HG02623 (cell line): ENCODE results near the gene ADIG.
"Not testable (repeated sequence)": the region's sequence is repeated elsewhere in the genome, so short reads cannot be mapped to it uniquely, and the experiment has no call there.

Source experiments
- ATAC-seq: cut with Tn5 transposase; IDR thresholded peaks from one replicate; pipeline ENCODE4 v1.9.1; 2021; ENCODE audit warnings: moderate library complexity; ENCODE audit not compliant: unreplicated experiment

The ADIG gene

DNA sequence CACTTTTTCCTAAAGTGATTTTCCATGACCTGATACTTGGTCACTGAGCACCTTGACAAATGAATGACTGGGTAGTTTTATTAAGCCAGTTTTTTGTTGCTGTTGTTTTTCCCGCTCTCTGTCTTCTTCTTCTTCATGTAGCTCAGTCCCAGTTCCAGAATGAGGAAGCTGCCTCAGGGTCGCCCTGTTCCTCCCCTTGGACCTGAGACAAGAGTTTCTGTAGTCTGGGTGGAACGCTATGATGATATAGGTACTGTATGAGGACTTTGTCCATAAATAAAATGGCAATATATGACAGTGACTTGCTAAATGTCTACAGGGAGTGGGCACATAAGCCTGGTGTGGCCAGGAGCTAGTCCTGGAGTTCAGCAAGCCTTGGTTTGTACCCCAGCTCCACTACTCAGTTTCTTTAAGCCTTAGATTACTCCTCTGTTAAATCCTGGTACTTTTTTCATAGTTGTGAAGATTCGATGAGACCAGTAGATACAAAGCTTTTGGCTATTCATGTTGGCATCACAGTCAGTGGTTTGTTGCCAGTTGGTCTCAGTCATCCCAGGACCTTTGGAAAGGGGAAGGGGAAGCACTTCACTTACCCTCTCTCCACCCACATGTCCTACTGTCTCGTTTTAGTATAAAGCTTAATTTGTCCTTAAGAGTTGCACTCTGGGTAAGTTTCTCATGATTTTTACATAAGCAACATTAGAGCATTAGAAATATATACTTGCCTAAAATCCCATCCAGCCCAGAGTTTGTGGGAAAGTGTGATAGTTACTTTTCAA, 11.1 kb upstream of the ADIG start:
- ATAC-seq = no peak

DNA sequence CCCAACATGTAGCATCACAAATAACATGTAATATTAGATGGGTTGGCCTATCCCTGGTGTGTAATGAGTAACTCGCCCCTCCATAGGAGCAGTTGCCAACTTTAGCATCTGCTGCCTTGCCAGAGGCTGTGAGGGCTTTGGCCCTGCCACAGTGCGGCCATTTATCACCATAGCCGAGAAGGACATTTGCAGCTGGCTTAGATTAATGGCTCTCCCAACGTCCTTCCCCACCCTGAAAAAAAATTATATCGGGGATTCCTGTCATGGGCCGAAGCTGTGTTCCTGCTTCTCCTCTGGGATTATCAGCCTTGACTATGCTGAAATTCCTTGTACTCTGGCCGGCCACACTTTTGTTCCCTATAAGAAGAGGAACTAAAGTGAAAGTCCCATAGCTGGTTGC, 7.6 kb upstream of the ADIG start:
- no peak for ATAC-seq

DNA sequence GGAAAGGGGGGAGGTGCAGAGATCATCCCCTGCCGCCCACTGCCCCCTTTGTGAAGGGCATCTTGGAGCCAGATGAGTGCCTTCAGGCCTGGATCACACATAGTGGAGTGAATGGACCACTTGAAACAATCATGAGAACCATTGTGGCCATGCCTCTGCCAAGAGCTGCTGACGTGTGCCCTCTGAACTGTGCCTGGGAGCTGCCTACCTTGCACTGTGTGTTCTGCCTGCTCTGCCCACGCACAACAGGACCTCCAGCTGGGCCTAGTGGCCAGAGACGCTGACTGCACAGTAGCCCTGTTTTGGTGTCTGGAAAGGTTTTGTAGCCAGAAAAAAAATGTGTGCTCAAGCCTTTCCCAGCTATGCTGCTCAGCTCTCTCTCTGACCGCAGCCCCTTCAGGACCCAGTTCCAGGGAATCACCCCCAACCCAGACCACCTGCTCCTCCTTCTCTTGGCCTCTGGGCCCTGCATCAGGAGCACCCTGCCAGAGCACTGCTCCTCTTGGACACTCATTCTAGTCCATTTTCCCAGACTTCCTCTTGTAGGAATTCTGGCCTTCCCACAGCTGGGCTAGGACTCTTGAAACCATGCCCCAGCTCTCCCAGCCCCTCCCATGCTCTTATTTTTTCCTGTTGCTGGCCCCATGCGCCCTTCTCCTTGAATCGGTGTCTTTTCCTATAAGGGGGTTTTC, 1.6 kb upstream of the ADIG start:
- no peak for ATAC-seq

DNA sequence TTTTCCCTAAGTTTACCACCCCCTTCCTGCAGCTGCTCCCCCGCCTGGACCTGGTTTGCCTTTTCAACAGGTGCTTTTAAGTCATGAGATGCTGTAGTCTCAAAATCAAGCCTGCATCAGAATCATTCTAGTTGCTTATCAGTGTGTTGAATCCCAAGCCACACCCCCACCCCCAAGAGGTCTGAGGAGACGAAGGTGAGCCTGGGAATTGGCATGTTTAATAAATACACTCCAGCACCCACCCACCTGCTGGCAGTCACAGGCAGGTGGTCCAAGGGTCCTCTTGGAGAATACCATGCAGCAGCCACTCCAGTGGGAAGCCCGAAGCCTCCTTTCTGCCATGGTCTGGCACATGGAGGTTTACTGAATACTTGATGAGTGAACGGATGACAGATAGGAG, 1.1 kb upstream of the ADIG start:
- no peak for ATAC-seq

DNA sequence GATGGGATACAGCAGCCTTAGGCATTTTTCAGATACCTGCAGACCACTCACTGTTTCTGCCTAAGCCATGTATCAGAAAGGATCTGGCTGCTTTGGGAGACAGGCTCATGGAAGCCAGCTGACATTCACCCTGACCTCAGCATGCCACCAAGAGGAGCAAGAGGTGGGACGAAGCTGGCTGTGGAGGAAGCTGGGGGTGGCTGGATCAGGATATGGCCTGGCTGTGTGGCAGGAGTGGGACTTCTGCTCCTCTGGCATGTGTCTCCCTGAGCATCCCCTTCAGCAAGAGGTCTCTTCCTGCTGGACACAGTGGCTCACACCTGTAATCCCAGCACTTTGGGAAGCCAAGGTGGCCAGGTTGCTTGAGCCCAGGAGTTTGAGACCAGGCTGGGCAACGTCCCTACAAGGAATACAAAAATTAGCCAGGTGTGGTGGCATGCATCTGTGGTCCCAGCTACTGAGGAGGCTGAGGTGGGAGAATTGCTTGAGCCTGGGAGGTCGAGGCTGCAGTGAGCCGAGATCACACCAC, 897 bp downstream of the ADIG start:
- ATAC-seq = no peak

DNA sequence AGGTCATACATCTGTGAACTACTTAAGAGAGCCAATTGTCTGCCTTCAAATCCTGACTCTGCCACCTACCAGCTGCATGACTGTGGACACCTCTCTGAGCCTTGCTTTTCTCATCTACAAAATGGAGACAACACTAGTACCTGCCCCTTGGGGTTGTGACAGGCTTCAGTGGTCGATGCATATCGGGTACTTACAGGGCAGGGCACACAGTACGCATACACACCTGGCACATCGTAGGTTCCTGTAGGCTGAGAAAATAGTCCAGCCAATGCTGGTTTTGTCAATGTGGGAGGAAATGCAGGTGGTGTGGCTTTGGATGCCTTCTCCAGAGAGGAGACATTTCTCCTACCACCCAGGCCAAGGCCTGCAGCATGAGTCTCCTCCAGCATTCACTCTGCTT, 2.3 kb downstream of the ADIG start:
- no peak for ATAC-seq

DNA sequence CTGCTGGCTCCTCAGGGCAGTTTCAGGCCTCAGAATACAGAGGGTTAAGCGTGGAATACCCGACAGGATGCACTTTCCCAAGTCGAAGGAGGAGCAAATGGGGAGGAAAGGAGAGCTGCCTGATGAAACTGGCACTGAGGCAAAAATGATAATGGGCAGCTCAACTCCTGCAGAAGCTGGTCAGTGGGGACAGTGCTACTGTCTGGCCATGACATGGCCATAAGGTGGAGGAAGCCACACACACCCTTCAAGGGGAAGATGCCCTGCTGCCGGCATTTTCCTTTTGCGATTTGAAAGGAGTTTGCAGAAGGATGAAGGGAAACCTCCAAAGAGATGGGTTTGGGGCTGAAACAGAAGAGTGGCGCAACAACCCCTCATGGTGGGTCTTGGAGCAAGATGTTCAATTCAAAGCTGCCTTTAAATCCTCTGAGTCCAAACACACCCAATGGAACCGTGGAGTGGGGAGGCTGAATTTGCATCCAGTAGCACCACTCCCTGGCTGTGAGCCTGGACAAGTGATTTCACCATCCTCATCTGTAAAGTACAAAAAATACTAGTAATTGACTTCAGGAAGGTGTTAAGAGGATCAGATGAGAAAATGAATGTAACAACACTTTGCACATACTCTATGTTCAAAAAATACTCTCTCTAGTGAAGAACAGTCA, 3.2 kb downstream of the ADIG start:
- no peak for ATAC-seq

DNA sequence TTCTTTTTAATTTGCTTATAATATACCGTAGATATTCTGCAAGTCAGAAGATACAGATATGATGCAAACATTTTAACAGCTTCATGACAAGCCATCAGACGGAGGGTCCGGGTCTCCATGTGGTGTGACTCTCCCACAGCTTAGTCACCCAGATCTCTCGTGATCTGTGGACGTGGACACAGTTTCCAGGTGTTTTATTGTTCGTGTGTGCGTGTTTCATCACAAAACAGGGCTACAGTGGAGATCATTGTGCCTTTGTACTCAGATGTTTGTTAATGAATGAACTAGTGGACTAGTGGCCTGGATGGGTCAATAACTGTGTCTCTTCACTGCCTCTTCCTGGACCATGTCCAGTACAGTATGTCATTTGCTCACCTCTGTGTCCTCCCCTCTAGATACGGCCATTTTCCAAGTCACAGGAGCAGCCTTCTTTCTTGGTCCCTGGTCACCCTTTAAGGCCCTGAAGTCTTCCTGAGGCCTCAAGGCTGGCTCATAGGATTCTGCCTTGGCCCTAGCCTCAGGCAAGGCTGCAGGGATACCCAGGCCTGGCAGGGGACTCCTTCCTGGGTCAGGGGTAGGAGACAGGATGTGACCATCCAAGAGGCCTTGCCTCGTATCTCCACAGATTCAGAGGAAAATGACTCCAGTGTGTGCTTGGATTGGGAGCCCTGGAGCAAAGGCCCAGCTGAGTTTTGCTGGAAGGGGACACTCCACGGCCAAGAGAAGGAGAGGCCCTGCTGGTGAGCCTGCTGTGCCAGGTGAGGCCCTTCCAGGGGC, 4.6 kb downstream of the ADIG start:
- no peak for ATAC-seq

DNA sequence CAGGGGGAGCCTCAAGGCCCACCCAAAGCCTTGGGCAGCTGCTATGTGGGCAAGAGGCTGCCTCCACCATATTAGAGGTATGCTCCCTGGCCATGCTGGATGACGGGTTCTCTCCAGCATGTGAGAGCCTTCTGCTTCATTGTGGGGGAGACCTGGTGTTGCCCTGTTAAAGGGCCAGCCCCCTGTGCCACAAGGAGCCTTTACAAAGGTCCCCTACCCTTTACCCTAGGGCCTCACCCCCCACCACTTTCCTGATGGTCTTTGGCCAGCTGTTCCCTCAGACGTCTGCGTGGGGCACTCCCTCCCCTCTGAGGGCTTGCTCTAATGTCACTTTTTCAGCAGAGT, 5.2 kb downstream of the ADIG start:
- ATAC-seq = no peak

DNA sequence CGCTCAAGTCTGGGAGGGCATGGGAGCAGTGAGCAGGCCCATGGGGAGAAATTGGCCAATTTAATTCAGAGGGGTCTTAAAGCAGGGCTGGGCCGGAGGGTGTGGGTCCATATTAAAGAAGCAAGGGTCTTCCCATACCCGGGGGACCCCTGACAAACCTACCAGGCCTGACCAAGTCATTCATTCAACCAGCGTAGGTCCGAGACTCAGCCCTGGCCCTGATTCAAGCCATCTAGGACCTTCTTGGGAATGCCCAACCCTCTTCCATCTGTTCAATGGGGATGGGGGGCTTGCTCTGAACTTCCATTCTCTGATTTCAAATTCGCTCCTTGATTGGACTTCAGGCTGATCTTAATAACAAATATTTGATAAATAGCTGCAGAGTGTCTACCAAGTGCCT, 7.3 kb downstream of the ADIG start:
- ATAC-seq = no peak

DNA sequence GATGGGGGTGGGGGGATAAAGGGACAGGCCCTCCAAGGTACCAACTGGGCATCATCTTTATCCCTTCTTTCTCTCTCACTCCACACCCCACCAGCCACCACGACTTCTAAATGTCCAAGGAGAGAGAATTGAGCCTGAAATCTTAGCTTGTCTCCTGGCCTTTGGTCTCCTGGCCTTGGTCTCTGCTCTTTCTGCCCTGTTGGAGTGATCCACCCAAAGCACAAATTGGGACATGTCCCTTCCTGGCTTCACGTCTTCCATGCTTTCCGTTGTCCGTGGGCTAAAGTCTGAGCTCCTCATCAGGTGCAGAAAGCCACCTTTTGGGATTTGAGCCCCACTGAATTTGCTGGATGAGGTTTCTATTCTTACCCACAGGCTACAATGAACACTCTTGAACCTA, 8.4 kb downstream of the ADIG start:
- ATAC-seq = no peak

DNA sequence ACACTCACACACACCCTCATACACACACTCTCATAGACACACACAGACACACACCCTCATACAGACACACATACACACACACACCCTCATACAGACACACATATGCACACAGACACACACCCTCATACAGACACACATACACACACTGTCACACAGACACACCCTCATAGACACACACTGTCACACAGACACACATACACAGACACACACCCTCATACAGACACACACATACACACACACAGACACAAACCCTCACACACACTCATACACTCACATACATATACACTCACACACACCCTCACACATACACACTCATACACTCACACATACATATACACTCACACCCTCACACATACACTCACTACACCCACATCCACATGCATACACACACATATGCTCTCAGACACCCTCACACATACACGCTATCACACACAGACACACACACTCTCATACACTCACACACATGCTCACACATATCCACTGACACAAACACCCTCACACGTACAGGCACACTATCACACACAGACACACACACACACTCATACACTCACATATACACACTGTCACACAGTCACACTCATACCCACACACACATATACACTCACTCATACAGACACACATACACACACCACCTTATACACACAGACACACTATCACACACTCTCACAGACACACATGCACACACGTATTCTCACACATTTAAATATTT, 9.1 kb downstream of the ADIG start:
- ATAC-seq = no peak

DNA sequence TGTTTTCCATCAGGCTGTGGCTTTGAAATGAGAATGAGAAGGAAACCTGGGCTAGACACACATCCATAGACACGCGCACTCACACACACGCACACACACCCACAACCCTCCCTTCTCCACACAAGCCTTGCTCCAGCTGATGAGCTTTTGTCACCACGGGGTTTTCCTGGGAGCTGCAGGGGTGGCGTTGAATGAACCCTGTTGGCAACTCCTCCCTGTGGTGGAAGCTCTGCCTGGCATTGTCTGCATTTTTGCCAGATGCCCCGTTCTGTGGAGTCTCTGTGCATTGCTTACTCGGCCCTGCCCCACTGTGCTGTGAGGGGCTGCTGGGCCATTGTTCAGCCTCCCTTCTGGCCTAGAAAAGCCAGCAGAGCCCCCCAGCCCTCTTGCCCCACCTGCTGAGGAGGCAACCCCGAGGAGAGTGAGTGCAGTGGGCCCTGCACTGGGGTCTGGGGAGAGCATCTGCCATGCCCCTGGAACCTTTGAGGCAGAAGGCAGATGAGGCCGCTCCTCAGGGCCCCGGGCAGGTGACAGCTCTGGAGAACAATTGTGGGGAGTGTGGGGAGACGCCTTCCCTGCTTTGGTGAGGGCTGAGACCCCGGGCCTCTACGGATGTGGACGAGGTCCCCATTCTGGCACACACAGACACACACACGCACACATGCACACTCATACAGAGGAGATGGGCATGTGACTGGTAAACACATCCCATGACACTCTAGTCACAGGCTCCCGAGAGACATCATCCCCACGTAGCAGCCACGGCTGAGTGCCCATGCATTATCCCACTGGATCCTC, 9.9 kb downstream of the ADIG start:
- no peak for ATAC-seq

DNA sequence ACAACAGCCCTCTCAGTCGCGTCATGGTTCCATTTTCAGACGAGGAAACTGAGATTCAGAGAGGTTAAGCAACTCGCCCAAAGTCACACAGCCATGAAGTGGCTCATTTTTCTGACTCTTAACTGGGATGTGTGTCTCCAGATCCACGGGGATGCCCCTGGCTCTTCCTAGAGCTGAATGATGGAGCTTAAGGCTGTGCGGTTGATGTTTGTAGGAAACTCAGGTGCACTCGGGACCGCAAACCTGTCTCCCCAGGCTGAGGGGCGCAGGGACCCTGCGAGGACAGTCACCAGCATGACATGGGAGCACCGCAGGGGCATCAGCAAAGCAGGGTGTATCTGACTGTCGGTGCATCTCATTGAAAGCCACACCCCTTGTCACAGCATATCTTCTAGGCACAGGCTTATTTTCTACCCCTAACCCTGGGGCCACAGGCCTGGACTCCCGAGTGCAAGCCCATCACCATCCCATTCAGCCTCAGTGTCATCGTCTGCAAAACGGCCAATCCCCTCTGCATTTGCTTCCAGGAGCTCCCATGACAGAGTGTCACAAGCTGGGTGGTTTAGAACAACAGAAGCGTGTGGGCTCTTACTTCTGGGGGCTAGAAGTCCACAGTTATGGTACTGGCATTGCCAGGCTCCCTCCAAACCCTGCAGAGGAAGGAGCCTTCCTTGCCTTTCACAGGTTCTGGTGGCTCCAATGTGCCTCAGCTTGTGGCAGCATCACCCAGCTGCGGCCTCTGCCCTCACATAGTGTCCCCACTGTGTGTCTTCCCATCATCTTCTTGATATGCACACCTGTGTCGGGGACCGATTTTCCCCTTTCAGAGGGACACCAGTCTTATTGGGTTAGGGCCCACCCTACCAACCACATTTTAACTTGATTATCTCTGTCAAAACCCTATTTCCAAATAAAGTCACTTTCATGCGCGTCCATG, 10.7 kb downstream of the ADIG start:
- ATAC-seq = no peak

DNA sequence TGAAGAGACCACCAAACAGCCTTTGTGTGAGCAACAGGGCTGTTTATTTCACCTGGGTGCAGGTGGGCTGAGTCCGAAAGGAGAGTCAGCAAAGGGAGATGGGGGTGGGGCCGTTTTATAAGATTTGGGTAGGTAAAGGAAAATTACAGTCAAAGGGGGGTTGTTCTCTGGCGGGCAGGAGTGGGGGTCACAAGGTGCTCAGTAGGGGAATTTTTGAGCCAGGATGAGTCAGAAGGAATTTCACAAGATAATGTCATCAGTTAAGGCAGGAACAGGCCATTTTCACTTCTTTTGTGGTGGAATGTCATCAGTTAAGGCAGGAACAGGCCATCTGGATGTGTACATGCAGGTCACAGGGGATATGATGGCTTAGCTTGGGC, 11.4 kb downstream of the ADIG start:
- not testable (repeated sequence) for ATAC-seq

DNA sequence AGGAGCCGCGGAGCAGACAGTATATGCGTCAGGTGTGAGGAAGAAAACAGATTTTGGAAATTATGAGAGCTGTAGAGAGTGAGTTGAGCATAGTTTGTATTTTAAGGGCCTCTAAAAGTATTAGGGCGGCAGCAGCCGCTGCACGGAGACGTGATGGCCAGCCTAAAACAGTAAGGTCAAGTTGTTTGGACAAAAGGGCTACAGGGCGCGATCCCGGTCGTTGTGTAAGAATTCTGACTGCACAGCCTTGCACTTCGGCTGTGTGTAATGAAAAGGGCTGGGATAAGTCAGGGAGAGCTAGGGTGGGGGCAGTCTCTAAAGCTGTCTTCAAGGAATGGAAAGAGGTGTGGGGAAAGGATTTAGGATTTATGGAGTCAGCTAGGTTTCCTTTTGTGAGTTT, 13.3 kb downstream of the ADIG start:
- not testable (repeated sequence) for ATAC-seq

DNA sequence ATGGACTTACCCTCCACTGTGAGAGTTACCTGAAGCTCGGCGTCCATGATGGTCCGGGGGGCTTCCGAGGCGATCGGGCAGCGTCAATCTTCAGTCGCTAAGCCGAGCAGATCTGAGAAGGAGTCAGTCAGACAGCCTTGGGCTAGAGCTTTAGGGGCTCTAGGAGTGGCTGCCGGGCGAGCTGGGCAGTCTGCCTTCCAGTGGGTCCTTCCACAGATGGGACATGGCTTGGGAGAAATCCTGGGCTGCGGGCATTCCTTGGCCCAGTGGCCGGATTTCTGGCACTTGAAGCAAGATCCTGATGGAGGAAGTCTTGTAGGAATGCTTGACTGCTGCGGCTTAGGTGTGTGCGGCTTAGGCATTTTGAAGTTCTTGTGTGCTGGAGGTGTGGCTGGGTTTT, 14.9 kb downstream of the ADIG start:
- ATAC-seq = not testable (repeated sequence)

DNA sequence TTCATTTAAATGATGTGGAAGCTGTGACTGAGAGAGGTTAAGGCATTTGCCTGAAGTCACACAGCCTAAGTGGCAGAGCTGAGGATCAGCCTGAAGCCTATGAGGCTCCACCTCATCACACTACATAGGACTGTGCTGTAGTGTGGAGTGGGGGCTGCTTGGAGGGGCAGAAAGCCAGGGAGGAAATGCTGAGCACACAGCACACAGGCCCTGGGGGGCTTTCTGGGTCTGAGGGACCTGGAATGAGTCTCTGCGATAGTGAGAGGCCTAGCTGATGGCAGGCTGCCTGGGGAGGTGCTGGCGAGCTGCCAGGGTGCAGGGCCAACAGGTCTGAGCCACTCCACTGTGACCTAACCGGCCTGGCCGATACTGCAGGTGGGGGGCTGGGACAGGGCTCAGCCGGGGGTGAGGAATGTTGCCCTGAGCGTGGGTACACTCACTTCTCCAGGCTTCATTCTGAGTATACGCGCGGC, 18.4 kb downstream of the ADIG start:
- ATAC-seq = no peak

DNA sequence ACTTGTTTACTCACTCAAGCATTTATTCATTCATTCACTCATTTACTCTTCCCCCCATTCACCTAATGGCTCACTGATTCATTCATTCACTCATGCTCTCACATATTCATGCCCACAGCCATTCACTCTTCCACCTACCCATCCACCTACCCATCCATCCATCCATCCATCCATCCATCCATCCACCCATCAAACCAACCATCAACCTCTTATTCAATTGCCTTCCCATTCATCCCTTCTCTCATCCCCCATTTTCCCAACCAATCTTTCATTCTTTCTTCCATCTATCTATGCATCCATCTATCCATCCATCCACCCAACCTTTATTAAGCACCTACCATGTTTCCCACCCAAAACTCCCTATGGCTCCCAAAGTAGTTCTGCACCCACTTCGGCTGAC, 19.1 kb downstream of the ADIG start:
- ATAC-seq = no peak
